ENCODE measurements around the gene TRIM26.

TRIM26 gene

DNA sequence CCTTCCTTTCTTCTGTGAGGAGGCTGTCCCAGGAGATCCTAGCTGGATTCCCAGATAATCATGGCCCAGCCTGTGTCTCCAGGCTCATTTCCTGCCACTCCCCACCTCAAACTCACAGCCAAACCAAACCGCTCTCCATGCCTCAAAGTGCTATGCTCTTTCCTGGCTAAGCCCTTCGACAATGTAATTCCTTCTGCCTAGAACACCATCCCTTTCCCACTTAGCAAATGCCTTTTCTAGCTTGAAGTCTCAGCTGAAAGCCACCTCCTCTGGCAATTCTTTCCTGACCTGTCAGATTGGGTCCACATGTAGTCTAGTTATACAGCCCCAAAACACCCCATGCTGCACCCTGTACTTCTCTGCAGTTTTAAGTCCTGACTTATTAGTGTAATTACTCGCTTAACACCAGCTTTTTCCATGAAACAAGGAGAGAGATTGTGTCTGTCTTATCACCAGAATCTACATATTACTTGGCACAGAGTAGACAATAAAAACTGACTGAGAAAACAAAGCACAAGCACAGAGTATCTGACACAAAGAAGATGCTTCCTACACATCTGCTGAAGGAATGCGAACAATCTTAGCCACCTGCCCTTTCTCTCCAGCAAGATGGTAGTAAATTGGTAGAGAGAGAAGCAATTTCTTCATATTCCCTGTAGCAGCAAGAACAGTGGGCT is 5.4 kb downstream of the TRIM26 start:
- no peak for DNase-seq

DNA sequence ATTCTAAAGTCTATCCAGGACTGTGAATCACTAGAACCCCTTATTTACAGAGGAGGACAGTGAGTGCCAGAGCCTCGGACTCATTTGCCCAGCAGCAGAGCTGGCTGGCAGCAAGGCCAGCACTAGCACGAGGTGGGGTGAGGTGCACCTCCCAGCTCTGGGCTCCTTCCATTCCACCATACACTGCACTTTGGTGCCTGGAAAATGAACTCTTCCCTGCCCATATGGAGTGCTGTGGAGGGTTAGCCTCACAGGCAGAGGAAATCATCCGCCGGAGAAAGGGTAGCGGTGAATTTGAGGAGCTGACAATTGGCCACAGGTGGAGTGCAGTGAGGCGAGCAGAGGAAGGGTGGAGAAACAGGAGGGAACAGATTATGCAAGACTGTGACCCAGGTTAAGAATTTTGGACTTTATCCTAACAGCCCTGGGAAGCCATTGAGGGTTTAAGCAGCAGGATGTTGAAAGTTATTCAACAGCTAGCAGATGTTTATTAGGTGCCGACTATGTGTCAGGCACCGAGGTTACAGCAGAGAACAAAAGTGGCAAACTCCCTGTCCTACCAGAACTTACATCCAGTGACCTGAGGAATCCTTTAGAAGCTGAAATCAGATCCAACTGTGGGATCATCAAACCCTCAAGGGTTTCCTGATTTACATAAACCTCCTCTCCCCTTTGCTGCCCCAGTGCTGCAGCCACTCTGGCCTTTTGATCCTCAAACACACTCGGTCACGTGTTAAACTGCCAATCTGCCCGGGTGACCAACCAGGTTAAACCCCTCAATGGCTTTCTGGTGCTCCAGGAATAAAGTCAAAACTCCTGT is 6.2 kb downstream of the TRIM26 start:
- DNase-seq = no peak

DNA sequence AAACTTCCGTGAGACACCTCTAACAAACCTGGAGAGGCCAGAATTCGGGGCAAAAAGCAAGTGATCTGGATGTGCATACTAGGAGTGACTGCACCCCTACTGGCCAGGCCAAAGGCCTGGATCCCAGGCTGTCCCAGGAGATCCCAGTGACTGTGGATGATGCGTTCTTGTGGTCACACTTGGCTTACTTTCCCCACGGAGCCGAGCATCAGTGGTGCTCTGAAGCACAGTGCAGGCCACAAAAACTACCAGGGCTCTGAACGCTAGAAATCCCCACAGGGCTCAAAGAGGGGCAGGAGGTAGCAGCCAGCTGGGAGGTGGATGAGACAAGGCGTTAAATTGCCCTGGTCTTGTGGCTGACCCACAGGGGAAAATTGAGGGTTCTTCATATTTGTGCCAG is 7.1 kb downstream of the TRIM26 start:
- DNase-seq = no peak

DNA sequence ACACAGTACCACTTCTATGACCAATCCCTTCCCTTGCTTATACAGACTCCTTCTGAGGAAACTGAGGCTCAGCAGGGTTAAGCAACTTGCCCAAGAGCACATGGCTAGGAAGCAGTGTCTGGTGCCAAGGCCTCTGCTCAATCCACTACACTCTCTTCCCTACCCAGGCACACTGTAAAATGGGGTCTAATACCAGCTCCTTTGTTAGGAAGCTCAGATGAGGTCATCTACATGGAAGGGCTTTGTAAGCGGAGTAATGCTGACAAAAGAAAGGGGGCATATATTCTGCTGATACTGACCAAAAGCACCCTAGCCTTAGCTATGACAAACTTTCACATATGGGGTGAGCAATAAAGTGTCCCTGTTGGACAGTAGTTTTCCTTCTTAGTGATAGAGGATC is 9.1 kb downstream of the TRIM26 start:
- DNase-seq = no peak

DNA sequence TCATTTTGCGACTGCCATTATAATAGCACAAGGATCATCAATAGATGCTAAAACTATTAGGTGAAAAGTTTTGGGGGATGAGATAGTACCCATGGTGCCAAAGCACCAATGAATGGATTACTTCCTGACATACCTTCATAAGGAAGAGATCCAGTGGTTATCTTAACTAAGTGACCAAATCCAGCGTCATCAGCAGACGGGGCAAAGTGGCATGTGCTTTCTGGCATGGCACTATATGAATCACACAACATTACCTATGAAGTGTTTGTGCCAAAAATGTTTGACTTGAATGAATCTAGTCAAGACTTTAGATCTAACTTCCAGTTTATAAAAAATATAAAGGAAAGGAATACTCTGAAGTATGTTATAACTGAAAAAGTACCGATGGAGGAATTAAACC is 10.8 kb downstream of the TRIM26 start:
- no peak for DNase-seq

DNA sequence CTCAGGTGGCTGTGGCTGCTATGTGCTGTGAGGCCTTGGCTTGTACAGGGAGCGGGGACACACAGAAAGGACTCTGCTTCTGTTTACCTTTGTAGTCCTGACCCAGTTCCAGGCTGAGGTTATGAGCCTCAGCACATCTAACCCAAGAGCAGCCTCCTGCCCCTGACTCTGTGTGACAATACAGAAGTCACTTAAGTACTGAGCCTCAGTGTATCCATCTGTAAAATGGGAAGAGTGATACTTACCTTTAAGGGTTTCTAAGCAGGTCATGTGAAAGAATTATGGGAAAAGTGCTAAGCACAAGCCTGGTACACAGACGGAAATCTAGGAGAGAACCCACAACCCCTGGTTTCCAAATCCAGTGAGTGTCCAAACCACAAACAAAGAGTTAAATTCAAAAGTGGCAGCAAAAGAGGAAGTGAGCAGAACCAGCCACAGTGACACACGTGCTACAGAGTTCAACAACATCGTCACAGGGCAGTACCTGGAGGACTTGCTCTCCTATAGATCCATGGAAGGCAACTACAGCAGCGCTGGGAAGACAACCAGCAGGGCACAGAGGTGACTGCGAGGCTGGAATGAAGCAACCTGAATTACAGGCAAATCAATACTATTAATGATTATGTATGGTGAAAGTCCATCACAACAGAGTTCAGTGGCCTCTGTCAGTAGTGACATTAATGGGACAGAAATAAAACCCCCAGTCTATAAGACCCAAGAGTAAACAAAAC is 12.5 kb downstream of the TRIM26 start:
- DNase-seq = no peak

DNA sequence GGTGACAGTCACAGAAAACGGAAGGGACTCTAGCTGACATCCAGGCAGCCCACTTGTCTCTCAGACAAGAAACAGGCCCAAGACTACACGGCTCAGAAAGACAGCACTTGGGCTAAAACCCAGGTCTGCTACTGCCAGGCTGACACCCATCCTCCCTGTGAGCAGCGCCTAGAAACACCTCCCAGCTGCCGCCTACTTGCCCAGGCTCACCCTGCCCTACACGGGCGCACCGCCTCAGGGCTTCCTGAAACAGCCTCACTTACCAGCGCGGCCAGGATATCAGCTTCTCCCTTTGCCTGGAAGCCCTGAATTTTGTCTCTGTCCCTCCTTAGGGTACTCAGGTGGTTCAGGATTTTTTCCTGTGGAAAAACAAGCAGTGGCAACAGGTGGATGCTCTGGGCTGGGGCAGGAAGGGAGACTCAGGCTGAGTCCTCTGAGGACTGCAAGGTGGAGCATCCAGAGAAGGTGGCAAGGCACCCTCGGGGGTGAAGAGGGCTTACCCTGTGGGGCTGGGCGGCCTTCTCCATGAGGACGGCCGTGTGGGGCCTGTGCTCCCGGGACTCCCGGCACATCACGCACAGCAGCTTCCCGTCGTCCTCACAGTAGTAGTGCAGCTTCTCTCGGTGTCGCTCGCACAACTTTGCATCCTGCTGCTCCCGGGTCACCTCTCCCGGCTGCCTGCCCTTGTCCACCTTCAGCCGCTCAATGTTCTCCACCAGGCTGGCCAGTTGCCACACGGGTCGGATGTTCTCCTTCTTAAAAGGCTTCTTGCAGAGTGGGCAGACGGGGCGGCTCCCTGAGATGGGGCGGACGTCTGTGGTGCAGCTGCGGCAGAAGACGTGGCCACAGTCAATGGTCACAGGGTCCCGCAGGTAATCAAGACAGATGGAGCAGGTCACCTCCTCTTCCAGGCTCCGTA is 14.8 kb downstream of the TRIM26 start:
- DNase-seq = no peak

DNA sequence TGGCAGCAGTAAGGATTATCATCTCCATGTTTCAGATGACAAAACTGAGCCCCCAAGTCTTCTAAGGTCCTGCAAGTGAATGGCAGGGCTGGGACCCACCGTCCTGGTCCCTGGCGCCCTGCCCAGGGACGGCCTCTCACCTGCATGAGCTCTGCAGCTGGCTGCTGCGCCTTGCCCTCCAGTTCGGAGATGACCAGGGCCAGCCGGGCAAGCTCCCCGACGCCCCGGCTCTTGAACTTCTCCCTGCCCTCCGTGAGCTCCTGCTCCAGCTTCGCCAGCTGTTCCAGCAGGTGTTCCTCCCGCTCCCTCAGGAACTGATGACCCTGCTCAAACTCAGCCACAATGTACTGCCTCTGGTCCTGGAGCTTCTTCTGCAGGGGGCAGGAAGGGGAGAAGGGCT is 16.8 kb downstream of the TRIM26 start:
- no peak for DNase-seq

DNA sequence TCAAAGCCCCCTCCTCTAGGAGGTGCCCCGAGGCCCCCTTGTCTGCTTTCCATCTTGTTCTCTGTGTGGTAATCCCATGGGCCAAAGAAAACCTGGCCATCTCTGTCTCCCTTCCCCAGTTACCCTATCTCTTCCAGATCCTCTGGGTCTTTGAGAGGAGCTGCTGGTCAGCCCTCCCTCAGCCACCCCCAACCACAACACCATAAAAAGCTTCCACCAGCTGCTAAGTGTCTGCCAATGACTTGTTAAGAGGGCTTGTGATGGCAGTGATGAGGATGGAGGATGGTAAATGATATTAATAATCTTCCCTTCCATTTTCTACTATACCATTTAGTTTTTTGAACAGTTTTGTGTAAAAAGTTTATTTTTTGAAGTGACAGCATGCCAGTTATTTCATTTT is 17.3 kb downstream of the TRIM26 start:
- DNase-seq = no peak

DNA sequence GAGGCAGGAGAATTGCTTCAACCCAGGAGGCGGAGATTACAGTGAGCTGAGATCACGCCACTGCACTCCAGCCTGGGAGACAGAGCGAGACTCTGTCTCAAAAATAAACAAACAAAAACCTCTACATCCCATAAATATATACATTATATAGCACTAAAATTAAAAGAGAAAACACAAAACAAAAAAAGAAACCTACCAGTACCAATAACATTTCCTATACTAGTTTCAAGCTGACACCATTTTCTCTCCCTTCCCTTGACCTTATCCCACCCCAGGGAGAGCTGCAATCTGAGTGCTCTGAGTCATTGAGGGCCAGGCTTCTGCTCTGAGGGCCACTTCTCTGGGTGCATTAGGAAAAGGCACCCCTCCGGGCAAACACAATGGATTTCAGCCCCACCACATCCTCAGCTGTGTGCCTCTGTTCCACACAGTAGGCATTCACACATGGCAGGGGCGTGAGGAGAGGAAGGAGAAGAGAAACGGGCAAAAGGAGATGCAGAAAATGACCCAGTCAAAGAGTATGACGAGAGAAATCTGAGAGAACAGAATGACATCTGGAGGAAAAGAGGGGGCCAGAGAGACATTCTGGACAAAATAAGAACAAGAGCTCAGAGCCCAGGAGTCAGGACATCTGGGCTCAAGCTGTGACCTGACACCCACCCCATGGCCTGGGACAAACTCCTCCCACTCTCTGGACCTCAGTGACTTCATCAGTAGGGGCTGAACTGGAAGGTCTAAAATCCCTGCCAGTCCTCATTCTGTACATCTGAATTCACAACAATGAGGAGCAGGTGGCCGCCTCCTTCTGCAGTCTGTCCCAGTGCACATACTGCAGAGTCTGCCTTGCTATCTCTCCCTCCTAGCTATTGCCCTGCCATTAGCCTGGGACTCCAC is 18.2 kb downstream of the TRIM26 start:
- DNase-seq = no peak

DNA sequence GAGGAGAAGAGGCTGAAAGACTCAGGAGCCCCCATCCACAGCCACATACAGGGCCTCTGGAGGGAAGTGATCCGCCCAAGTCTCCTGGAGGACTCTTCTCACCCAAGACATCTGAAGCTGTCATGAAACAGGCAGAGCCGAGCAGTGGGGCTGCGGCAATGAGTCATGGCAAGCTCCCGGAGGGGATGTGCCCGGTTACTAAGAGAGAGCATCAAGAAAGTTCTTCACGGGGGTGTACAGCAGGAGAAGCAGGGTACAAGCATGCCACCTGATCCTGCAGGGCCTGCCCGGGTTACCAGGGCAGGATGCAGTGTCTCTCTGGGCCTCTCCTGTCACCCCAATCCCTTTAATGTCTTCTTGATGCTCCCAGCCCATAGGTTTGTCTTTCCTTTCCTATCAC is 21.1 kb downstream of the TRIM26 start:
- no peak for DNase-seq

DNA sequence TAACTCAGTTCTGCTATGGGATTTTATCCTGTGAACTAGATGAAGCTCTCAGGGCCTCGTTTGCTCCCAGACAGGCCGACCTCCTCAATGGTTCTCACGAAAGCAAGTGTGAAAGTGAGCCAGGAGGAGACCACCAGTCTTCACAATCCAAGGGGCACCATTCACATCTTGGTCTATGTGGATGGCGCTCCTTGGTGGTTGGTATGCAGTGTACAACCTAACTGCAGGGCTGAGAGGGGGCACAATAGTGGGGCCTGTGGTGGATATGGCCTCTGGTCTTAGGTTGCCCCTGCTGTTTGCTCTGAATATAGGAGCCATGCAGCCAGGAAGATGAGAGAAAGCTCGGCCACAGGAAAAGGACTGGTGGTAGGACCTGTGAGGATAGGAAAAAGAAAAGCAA is 24.7 kb downstream of the TRIM26 start:
- DNase-seq = no peak

DNA sequence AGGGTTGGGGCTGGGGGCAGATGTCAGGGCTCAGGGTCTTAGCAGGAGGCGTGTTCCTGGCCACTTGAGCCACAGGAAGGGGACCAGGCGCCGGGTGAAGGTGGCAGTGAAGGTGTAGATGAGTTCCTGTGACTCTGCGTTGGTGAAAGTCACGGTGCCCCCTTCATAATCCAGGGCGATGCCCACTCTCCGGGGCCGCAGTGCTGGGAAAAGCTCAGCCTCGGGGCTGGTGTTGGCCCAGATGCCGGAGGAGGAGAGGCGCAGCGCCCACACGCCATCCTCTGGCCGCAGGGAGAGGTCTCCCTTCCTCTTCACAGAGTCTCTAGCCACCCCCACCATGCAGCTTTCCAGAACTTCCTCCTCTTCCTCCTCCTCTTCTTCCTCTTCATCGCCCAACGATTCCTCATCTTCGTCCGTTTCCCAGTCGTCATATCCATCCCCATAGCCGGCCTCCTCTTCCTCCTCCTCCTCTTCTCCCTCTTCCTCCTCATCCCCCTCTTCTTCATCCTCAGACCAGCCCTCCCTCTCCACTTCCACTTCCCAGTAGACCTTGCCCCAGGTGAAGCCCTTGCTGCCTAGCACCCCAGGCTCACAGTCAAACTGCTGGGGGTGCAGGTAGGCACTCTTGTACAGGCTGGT is 27.2 kb downstream of the TRIM26 start:
- no peak for DNase-seq

DNA sequence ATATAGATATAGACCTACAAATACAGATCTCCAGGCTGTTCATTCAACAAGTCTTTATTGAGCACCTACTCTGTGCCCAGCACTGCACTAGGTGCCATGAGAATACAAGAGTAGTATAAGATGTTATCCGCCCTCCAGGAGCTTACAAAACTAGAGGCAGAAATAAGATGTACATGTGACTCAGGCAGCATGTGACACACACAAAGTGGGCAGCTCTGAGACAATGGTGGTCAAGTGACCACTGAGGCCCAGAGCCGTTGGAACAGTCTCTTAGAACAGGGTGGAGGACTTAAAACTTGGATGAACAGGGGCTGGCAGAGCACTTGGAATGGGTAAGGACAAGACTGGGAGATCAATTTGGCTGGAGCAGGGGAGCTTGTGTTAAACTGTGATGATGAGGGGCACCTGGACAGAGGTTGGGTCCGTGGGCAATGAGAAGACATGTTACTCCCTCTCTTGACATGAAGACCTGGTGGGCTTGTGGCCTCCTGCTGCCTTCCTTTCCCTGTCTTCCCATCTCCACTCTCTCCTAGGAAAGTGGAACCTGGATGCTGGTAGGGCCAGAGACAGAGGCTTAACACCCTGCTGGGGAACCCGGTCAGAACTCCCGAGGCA is 28.7 kb downstream of the TRIM26 start:
- DNase-seq = no peak

DNA sequence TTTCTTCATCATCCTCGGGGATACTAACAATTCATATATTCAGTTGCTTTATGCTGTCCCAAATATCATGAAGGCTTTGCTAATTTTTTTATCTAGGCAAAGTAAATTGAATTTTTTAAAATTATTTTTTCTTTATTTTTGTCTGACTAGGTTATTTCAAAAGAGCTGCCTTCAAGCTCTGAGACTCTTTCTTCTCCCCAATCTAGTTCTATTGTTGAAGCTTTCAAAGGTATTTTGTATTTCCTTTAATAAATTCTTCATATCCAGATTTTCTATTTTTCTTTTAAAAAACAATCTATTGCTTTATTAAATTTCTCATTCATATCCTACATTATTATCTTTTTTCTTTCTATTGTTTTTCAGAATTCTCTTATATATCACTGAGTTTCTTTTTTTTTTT is 33.1 kb downstream of the TRIM26 start:
- no peak for DNase-seq

DNA sequence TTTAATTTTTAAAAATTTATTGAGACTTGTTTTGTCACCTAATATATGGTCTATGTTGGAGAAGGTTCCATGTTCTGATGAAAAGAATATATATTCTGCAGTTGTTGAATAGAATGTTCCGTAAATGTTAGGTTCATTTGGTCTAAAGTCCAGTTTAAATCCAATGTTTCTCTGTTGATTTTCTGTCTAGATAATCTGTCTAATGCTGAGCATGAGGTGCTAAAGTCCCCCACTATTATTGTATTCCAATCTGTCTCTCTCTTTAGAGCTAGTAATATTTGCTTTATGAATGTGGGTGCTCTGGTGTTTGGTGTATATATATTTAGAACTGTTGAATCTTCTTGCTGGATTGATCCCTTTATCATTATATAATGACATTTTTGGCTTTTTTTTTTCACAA is 34.4 kb downstream of the TRIM26 start:
- DNase-seq = no peak

DNA sequence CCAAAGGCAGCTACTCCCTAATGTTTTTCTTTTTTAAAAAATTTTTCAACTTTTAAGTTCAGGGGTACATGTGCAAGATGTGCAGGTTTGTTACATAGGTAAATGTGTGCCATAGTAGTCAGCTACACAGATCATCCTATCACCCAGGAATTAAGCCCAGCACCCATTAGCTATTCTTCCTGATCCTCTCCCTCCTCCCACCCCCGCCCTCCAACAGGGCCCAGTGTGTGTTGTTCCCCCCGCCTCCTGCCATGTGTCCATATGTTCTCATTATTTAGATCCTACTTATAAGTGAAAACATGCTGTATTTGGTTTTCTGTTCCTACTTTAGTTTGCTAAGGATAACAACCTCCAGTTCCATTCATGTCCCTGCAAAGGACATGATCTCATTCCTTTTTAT is 37.4 kb downstream of the TRIM26 start:
- no peak for DNase-seq

DNA sequence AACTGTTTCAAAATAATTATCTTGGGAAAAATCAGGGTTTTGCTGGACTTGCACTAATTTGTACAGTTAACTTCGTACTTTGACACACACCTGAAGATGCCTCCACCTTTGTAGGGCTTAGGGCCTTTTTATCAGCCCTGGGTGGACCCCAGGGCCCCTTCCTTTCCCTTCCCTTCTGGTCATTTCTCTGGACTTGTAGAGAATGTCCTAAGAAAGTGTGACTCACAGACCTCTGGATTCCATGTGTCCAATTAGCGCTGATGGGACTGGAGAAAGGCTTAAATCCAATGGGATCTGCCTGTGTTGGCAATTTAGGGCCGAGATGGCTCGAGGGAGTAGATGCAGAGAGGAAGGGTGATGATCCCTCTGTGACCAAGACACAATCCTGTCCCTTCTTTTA is 40.5 kb downstream of the TRIM26 start:
- no peak for DNase-seq

DNA sequence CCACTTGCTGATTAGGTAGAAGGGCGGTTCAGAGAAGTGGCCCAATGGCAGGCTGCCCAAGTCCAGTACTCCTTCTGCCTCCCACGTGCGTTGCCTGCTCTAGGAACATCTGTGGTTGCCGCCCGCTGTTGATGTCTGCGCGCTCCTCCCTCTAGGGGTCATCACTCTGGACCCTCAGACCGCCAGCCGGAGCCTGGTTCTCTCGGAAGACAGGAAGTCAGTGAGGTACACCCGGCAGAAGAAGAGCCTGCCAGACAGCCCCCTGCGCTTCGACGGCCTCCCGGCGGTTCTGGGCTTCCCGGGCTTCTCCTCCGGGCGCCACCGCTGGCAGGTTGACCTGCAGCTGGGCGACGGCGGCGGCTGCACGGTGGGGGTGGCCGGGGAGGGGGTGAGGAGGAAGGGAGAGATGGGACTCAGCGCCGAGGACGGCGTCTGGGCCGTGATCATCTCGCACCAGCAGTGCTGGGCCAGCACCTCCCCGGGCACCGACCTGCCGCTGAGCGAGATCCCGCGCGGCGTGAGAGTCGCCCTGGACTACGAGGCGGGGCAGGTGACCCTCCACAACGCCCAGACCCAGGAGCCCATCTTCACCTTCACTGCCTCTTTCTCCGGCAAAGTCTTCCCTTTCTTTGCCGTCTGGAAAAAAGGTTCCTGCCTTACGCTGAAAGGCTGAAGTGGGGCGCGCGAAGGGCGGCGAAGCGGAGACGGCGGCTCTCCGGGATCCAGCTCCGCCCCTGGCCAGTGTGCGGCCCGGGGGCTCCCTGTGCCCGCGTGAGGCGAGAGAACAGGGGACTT is 41.3 kb downstream of the TRIM26 start:
- DNase-seq = no peak

Data from NCI-H1092 (cell line).